Kidney epithelial cell (primary cell): ENCODE results near the gene ADCY3. TPM values are rescaled to one million over a fixed set of nuclear protein-coding genes. Genes with fewer than 3 reads are reported as not detected.
"Not testable (repeated sequence)": the region's sequence is repeated elsewhere in the genome, so short reads cannot be mapped to it uniquely, and the experiment has no call there.

Source experiments
- DNase-seq: peaks from one replicate; pipeline ENCODE4 v3.0.0-alpha.2; 2010; ENCODE audit warnings: low read depth
- H3K27me3 ChIP-seq: 2 replicates; pipeline ENCODE4 v1.6.0; 2011; ENCODE audit warnings: low read length; ENCODE audit not compliant: control insufficient read depth, insufficient read depth
- H3K36me3 ChIP-seq: 2 replicates; pipeline ENCODE4 v1.5.1; 2011; ENCODE audit warnings: low read length; ENCODE audit not compliant: control insufficient read depth, insufficient read depth
- H3K4me3 ChIP-seq: 2 replicates; pipeline ENCODE4 v1.5.1; 2011; ENCODE audit warnings: low read depth, mild to moderate bottlenecking, control low read depth, low read length
- total RNA-seq: library from RNA; depleted of rRNA; stranded (reverse); fragments of >200 nt; gene quantifications from 2 replicates; pipeline ENCODE4 v1.2.3, GENCODE V29; 2015
- TF ChIP-seq, protein P1 (sequence below): IDR thresholded peaks from 2 replicates; pipeline ENCODE4 v1.5.1; 2011; ENCODE audit warnings: mild to moderate bottlenecking, moderate library complexity, low read length, control low read depth, inconsistent platforms; ENCODE audit not compliant: insufficient read depth, poor library complexity, severe bottlenecking

ADCY3 gene
- total RNA-seq, 1 donor from 2014 or later, result 24.5 TPM

DNA sequence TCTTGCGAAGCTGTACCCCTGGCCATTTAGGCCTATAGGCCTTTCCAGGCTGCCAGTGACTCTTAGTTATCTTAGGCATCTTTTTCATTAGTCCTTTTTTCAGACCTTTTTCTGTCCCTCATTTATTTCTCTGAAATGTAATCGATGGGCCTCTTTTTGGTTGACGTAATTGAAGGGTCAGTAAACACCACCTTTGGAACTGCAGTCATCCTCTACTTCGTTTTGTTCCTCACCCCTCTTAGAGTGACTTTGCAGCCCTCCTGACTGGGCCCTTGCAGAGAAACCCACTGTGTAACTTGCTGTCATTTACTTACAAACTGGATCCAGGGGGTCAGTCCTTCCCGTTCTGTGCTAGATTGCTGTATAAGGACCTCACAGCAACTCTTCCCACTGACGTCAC is 103.6 kb downstream of the ADCY3 start:
- Histone ChIP-seq H3K4me3 (no peak overlapping the region), H3K36me3 (no peaks in the 10 kb centered on the region), H3K27me3 (no peaks in the 10 kb centered on the region)
- TF ChIP-seq, protein P1, sequence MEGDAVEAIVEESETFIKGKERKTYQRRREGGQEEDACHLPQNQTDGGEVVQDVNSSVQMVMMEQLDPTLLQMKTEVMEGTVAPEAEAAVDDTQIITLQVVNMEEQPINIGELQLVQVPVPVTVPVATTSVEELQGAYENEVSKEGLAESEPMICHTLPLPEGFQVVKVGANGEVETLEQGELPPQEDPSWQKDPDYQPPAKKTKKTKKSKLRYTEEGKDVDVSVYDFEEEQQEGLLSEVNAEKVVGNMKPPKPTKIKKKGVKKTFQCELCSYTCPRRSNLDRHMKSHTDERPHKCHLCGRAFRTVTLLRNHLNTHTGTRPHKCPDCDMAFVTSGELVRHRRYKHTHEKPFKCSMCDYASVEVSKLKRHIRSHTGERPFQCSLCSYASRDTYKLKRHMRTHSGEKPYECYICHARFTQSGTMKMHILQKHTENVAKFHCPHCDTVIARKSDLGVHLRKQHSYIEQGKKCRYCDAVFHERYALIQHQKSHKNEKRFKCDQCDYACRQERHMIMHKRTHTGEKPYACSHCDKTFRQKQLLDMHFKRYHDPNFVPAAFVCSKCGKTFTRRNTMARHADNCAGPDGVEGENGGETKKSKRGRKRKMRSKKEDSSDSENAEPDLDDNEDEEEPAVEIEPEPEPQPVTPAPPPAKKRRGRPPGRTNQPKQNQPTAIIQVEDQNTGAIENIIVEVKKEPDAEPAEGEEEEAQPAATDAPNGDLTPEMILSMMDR, result no peak
- DNase-seq, result no peak

DNA sequence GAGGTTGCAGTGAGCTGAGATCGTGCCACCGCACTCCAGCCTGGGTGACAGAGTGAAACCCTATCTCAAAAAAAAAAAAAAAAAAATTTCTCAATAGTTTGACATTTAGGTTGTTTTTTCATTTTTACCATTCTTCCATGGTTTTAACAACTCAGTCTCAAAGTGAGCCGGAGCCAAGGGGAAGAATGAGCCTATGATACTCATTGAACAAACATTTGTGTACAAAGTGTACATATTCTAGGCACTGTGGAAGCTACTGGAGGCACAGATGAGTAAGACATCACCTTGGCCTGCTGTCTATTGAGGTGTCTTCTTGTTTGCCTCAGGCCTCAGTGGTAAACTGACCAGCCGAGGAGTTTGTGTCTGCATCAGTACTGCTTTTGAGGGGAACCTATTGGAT is 104.9 kb downstream of the ADCY3 start:
- no peaks in the 10 kb centered on the region for H3K27me3 ChIP-seq
- TF ChIP-seq, protein P1, result no peak

DNA sequence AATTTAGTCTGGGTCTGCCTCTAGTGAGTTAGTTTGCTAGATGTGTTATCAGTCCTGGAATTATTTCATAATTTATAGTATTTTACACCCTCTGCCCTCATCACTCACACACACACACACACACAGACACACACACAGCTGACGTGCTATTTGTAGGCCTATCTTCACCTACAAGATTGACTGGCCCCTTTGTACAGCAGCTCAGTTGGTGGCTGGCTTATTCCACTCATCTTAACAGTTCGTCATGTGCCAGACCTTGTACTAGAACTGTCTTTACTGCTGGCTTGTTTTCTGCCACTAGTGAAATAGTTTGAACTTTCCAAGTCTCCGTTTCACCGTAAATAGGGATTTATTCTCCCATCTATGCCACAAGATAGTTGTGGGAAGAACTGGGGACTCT is 105.5 kb downstream of the ADCY3 start:
- H3K27me3 ChIP-seq, result no peaks in the 10 kb centered on the region
- TF ChIP-seq, protein P1, result no peak
- no peak for DNase-seq
- no peaks in the 10 kb centered on the region for H3K36me3 ChIP-seq
- H3K4me3 ChIP-seq, result no peak overlapping the region

More for the DNA sequence above, 104.9 kb downstream of the ADCY3 start:
- Histone ChIP-seq H3K36me3 (no peaks in the 10 kb centered on the region), H3K4me3 (no peak overlapping the region)
- DNase-seq, result no peak

DNA sequence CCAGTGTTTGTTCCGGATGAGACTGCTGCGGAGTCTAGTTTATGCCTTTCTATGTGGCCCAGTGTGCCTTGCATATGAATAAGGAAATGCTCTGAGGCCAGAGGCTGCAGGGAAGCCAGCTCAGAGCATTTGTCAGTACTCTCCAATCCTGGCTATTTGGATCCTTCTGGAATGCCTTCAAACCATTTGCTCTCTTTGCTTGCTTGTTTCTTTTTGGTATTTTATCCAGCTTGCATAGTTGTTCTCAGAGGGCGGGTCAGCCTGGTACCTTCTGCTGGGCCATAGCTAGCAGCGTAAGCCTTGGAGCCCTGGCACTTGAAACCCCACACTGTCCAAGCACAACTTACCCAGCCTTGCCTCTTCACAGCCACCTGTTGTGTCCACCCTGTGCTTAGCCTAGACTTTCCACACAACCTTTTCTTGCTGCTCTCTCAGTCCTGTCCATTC is 106.3 kb downstream of the ADCY3 start:
- Histone ChIP-seq H3K27me3 (no peaks in the 10 kb centered on the region), H3K4me3 (no peak overlapping the region), H3K36me3 (no peaks in the 10 kb centered on the region)
- DNase-seq, result no peak
- TF ChIP-seq, protein P1, result no peak

DNA sequence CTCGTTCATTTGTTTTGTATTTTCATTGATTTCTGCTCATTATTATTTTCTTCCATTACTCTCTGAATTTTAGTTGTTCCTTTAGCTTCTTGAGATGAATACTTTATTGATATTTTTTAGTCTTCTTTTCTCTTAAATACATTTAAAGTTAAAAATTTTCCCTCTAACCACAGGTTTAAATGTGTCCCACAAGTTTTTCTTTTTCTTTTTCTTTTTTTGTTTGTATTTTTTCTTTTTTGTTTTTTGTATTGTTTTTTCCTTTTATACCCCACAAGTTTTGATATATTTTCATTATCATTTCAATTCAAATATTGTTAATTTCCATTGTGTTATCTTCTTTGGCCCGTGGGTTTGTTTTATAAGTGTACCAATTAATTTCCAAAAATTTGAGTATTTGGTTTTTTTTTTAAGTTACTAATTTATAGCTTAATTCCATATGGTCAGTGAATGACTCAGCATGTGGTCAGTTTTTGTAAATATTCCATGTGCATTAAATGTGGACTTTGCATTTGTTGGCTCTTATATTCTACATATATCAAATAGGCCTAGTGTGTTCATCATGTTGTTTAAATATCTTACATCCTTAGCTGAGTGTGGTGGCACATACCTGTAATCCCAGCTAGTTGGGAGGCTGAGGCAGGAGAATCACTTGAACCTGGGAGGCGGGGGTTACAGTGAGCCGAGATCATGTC is 110.6 kb downstream of the ADCY3 start:
- DNase-seq, result no peak
- no peak overlapping the region for H3K4me3 ChIP-seq
- TF ChIP-seq, protein P1, result no peak
- H3K27me3 ChIP-seq, result no peaks in the 10 kb centered on the region
- H3K36me3 ChIP-seq, result no peaks in the 10 kb centered on the region

DNA sequence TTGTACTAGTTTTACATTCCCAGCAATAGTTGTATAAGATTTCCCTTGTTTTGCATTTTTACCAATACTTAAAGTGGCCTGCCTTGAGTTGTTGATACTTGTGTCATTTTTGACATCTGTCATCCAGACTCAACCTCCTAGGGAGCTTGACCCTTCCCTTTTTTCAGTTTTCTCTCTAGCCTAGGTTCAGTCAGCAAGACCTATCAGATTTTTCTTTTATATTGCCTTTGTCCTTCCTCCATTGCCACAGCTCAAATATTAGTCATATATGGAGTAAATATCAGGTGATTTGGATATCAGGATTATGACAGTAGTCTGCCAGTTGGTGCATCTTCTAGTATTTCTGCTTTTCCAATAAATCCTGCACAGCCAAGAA is 113.4 kb downstream of the ADCY3 start:
- Histone ChIP-seq H3K36me3 (no peaks in the 10 kb centered on the region), H3K4me3 (no peak overlapping the region), H3K27me3 (no peaks in the 10 kb centered on the region)
- DNase-seq, result no peak
- TF ChIP-seq, protein P1, result no peak

DNA sequence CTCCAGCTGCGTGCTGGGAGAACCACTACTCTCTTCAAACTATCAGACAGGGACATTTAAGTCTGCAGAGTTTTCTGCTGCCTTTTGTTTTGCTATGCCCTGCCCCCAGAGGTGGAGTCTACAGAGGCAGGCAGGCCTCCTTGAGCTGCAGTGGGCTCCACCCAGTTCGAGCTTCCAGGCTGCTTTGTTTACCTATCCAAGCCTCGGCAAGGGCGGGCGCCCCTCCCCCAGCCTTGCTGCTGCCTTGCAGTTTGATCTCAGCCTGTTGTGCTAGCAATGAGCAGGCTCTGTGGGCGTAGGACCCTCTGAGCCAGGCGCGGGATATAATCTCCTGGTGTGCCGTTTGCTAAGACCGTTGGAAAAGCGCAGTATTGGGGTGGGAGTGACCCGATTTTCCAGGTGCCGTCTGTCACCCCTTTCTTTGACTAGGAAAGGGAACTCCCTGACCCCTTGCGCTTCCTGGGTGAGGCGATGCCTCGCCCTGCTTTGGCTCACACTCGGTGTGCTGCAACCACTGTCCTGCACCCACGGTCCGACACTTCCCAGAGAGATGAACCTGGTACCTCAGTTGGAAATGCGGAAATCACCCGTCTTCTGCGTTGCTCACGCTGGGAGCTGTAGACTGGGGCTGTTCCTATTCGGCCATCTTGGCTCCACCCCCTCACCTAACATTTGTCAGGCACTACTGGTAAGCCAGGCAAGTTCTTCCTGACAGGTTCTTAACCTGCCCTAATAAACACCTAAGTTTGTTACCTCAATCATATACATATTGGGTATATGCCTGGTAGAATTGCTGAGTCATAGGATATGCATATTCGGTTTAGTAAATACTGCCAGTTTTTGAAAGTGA is 114.0 kb downstream of the ADCY3 start:
- H3K36me3 ChIP-seq, H3K4me3 ChIP-seq, DNase-seq, H3K27me3 ChIP-seq: not testable (repeated sequence)

DNA sequence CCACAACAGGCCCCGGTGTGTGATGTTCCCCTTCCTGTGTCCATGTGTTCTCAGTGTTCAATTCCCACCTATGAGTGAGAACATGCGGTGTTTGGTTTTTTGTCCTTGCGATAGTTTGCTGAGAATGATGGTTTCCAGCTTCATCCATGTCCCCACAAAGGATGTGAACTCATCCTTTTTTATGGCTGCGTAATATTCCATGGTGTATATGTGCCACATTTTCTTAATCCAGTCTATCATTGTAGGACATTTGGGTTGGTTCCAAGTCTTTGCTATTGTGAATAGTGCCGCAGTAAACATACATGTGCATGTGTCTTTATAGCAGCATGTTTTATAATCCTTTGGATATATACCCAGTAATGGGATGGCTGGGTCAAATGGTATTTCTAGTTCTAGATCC is 119.5 kb downstream of the ADCY3 start:
- H3K4me3 ChIP-seq, H3K27me3 ChIP-seq, H3K36me3 ChIP-seq, DNase-seq: not testable (repeated sequence)
